OCI-LY3 (cell line): ENCODE results near the gene FXYD7.

ENCODE experiments used
- H2AFZ ChIP-seq: fragments of 200-600, 300-600 bp; shearing (Covaris generic); 2 replicates; pipeline ENCODE4 v1.6.0; 2014; ENCODE audit warnings: antibody characterized with exemption, low read depth, low read length
- H3K27ac ChIP-seq: fragments of 200-600, 300-600 bp; sonication (generic); 2 replicates; pipeline ENCODE4 v1.5.1; 2014; ENCODE audit warnings: mild to moderate bottlenecking, low read length, moderate library complexity, mixed read lengths
- H3K27me3 ChIP-seq: fragments of 200-600, 300-600 bp; sonication (generic); 2 replicates; pipeline ENCODE4 v1.6.1; 2014; ENCODE audit warnings: low read depth, low read length, mixed read lengths
- H3K36me3 ChIP-seq: fragments of 200-600, 300-600 bp; sonication (generic); replicated peaks from 2 replicates; pipeline ENCODE3; 2014; ENCODE audit warnings: low read depth, low read length, mixed read lengths
- H3K4me1 ChIP-seq: fragments of 300-600, 200-600 bp; sonication (generic); 2 replicates; pipeline ENCODE4 v1.6.1; 2014; ENCODE audit warnings: low read length, mixed read lengths
- H3K4me2 ChIP-seq: fragments of 200-600, 300-600 bp; sonication (generic); 2 replicates; pipeline ENCODE4 v1.6.1; 2014; ENCODE audit warnings: low read length, mixed read lengths
- H3K4me3 ChIP-seq: fragments of 300-600, 200-600 bp; sonication (generic); 2 replicates; pipeline ENCODE4 v1.5.1; 2014; ENCODE audit warnings: antibody characterized with exemption, mild to moderate bottlenecking, low read length, moderate library complexity
- H3K79me2 ChIP-seq: fragments of 300-600, 200-600 bp; shearing (Covaris generic); 2 replicates; pipeline ENCODE4 v1.6.1; 2014; ENCODE audit warnings: mild to moderate bottlenecking, low read length, mixed read lengths
- H3K9ac ChIP-seq: fragments of 300-600, 200-600 bp; shearing (Covaris generic); 2 replicates; pipeline ENCODE4 v1.6.0; 2014; ENCODE audit warnings: mild to moderate bottlenecking, low read length, moderate library complexity
- H3K9me3 ChIP-seq: fragments of 200-600, 300-600 bp; shearing (Covaris generic); 2 replicates; pipeline ENCODE4 v1.6.1; 2014; ENCODE audit warnings: low read length, mixed read lengths; ENCODE audit not compliant: insufficient read depth
- H4K20me1 ChIP-seq: fragments of 200-600, 300-600 bp; sonication (generic); 2 replicates; pipeline ENCODE4 v1.6.1; 2016; ENCODE audit warnings: low read length, mixed read lengths; ENCODE audit not compliant: insufficient read depth
- CTCF ChIP-seq: fragments of 200-600, 300-600 bp; sonication (generic); IDR thresholded peaks from 2 replicates; pipeline ENCODE4 v1.5.1; 2014; ENCODE audit warnings: antibody characterized with exemption, low read length, low read depth
- EZH2phosphoT487 ChIP-seq: fragments of 200-600 bp; shearing (Covaris generic); IDR thresholded peaks from 2 replicates; pipeline ENCODE4 v1.6.1; 2018; ENCODE audit warnings: antibody characterized with exemption, mixed run types, low read depth

The FXYD7 gene

GRCh38 chr19:35110974-35111373 is 32.1 kb upstream of the FXYD7 start:
- no peak for TF ChIP-seq EZH2phosphoT487
- no peak for TF ChIP-seq CTCF
- Histone ChIP-seq H3K9me3 (no peaks in the 10 kb centered on the region), H3K27me3 (peaks cover 13% of the 10 kb centered on the region), H2AFZ (no peak overlapping the region), H3K79me2 (no peaks in the 10 kb centered on the region), H4K20me1 (no peaks in the 10 kb centered on the region), H3K36me3 (no peaks in the 10 kb centered on the region), H3K4me3 (no peak overlapping the region), H3K27ac (no peak overlapping the region), H3K4me1 (no peaks in the 10 kb centered on the region), H3K4me2 (no peak overlapping the region), H3K9ac (no peak overlapping the region)

- H3K4me3 ChIP-seq: no peak overlapping the region
Observed at GRCh38 chr19:35112995-35113688, 29.9 kb upstream of the FXYD7 start.

GRCh38 chr19:35114353-35115176 is 28.5 kb upstream of the FXYD7 start:
- H3K9ac ChIP-seq: no peak overlapping the region
- H3K4me1 ChIP-seq: no peaks in the 10 kb centered on the region
- H3K27me3 ChIP-seq: peaks cover 24% of the 10 kb centered on the region
- H4K20me1 ChIP-seq: no peaks in the 10 kb centered on the region
- H3K4me2 ChIP-seq: peak overlapping the region; percentile 53
- H2AFZ ChIP-seq: peak overlapping the region; percentile 74; the same call in 1 of the 2 replicates
- no peaks in the 10 kb centered on the region for H3K9me3 ChIP-seq
- TF ChIP-seq CTCF: peak; percentile 97
- TF ChIP-seq EZH2phosphoT487: no peak
- H3K27ac ChIP-seq: no peak overlapping the region
- H3K4me3 ChIP-seq: peak overlapping the region; percentile 40
- H3K36me3 ChIP-seq: no peaks in the 10 kb centered on the region
- H3K79me2 ChIP-seq: no peaks in the 10 kb centered on the region

More at GRCh38 chr19:35112995-35113688, 29.9 kb upstream of the FXYD7 start:
- H3K4me2 ChIP-seq: no peak overlapping the region
- no peak overlapping the region for H3K9ac ChIP-seq
- no peaks in the 10 kb centered on the region for H3K36me3 ChIP-seq
- no peaks in the 10 kb centered on the region for H3K4me1 ChIP-seq
- H4K20me1 ChIP-seq: no peaks in the 10 kb centered on the region
- H3K27ac ChIP-seq: no peak overlapping the region
- no peaks in the 10 kb centered on the region for H3K9me3 ChIP-seq
- H3K27me3 ChIP-seq: peaks cover 24% of the 10 kb centered on the region
- TF ChIP-seq CTCF (no peak), EZH2phosphoT487 (no peak)
- no peaks in the 10 kb centered on the region for H3K79me2 ChIP-seq
- no peak overlapping the region for H2AFZ ChIP-seq

GRCh38 chr19:35115177-35115951 is 27.7 kb upstream of the FXYD7 start, which contains the start of gene FXYD3:
FXYD3 (plus strand) TSS chr19:35115823; CDS start chr19:35119377, 3,554 bp downstream.
- peak within 1 kb of the TSS; percentile 40 for H3K4me3 ChIP-seq
- peak within 1 kb of the TSS; percentile 74; the same call in 1 of the 2 replicates for H2AFZ ChIP-seq
- peaks cover 21% of the 10 kb centered on the region for H3K27me3 ChIP-seq
- H3K79me2 ChIP-seq: no peaks in the 10 kb centered on the region
- H3K9ac ChIP-seq: no peak within 1 kb of the TSS
- H3K27ac ChIP-seq: no peak within 1 kb of the TSS
- no peak for TF ChIP-seq CTCF
- H3K36me3 ChIP-seq: no peaks in the 10 kb centered on the region
- no peaks in the 10 kb centered on the region for H3K9me3 ChIP-seq
- H3K4me2 ChIP-seq: peak within 1 kb of the TSS; percentile 53
- H3K4me1 ChIP-seq: peaks cover 1% of the 10 kb centered on the region
- H4K20me1 ChIP-seq: no peaks in the 10 kb centered on the region
